Right lobe of liver (tissue), 4 donors: ENCODE measurements around the gene DOCK1.

Experiments used
- POLR2A ChIP-seq: fragments of 450-650 bp; IDR thresholded peaks from one replicate; pipeline ENCODE4 v1.6.1; 2017; ENCODE audit warnings: antibody characterized with exemption, mild to moderate bottlenecking
- TF ChIP-seq, protein P1 (sequence below), 4 donors: fragments of 200-600 bp in 3 of 4; fragments of 450-650 bp in 1 of 4; IDR thresholded peaks; one replicate each; pipeline versions ENCODE4 v1.5.1 to v1.8.0; 2016 to 2022; ENCODE audit warnings: antibody characterized with exemption in 4 of 4, mild to moderate bottlenecking in 2 of 4
- donor health status: DM: no; HTN: no; CAD: no.
- donor health status: DM: no; HTN: no; CAD: no.
- donor health status: DM: no; HTN: yes; CAD: no.

- TF ChIP-seq, protein P1, sequence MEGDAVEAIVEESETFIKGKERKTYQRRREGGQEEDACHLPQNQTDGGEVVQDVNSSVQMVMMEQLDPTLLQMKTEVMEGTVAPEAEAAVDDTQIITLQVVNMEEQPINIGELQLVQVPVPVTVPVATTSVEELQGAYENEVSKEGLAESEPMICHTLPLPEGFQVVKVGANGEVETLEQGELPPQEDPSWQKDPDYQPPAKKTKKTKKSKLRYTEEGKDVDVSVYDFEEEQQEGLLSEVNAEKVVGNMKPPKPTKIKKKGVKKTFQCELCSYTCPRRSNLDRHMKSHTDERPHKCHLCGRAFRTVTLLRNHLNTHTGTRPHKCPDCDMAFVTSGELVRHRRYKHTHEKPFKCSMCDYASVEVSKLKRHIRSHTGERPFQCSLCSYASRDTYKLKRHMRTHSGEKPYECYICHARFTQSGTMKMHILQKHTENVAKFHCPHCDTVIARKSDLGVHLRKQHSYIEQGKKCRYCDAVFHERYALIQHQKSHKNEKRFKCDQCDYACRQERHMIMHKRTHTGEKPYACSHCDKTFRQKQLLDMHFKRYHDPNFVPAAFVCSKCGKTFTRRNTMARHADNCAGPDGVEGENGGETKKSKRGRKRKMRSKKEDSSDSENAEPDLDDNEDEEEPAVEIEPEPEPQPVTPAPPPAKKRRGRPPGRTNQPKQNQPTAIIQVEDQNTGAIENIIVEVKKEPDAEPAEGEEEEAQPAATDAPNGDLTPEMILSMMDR (IDR thresholded peaks at IDR 0.05): no peak
- no peak for TF ChIP-seq POLR2A
Measured at GRCh38 chr10:126931544-126931943, 26.3 kb downstream of the DOCK1 start.
